Activated CD4-positive, alpha-beta memory T cell treated with anti-CD3 and anti-CD28 coated beads, Interleukin-2, amount 10 ng/mL, durations not matched to agents 7 days and 5 days (primary cell): ENCODE data around the gene ACBD7. TPM values are rescaled to one million over a fixed set of nuclear protein-coding genes. Genes with fewer than 3 reads are reported as not detected.

Experiments used
- CTCF ChIA-PET: fragments of 350-600 bp; sonication (Branson Sonifier 250); formaldehyde crosslinking; loops from one replicate; lab custom pipeline; 2021; ENCODE audit warnings: antibody characterized with exemption, inconsistent platforms; lab: Charles Lee
- POLR2A ChIA-PET: fragments of 350-600 bp; sonication (Branson Sonifier 250); formaldehyde crosslinking; loops from one replicate; lab custom pipeline; 2021; ENCODE audit warnings: antibody characterized with exemption; lab: Charles Lee
- DNase-seq: peaks from one replicate; pipeline ENCODE4 v3.0.0-alpha.2; 2020
- H3K27ac Mint-ChIP-seq: one replicate; pipeline ENCODE4 v1.8.0; 2021; ENCODE audit warnings: mild to moderate bottlenecking, mixed read lengths
- H3K27me3 Mint-ChIP-seq: one replicate; pipeline ENCODE4 v1.8.0; 2021; ENCODE audit warnings: mixed read lengths
- H3K36me3 Mint-ChIP-seq: one replicate; pipeline ENCODE4 v1.8.0; 2021; ENCODE audit warnings: low read depth, mixed read lengths
- H3K4me1 Mint-ChIP-seq: one replicate; pipeline ENCODE4 v1.8.0; 2021; ENCODE audit warnings: mixed read lengths
- H3K4me3 Mint-ChIP-seq: one replicate; pipeline ENCODE4 v1.8.0; 2021; ENCODE audit warnings: mild to moderate bottlenecking, mixed read lengths
- H3K9me3 Mint-ChIP-seq: one replicate; pipeline ENCODE4 v1.8.0; 2021; ENCODE audit warnings: mixed read lengths
- total RNA-seq, 2 experiments: library from RNA; stranded (reverse); gene quantifications; one replicate each; pipeline ENCODE4 v1.2.3, GENCODE V29; 2021

The ACBD7 gene
- total RNA-seq, 2 experiments from 2014 or later, result 2.1 to 2.6 TPM

GRCh38 chr10:15118615-15119014 lies 30.0 kb upstream of the ACBD7 start:
- DNase-seq, result no peak
- CTCF ChIA-PET, result interaction anchor here (1.2 kb wide), 1 partner anchor 12 kb away, joined by 4 read pairs; no protein-coding TSS in a partner anchor
- Mint-ChIP-seq H3K27ac (no peak overlapping the region), H3K4me1 (peaks cover 31% of the 10 kb centered on the region), H3K36me3 (peaks cover 24% of the 10 kb centered on the region), H3K9me3 (no peaks in the 10 kb centered on the region), H3K4me3 (no peak overlapping the region), H3K27me3 (no peaks in the 10 kb centered on the region)
- POLR2A ChIA-PET, result no interaction called here

DNA sequence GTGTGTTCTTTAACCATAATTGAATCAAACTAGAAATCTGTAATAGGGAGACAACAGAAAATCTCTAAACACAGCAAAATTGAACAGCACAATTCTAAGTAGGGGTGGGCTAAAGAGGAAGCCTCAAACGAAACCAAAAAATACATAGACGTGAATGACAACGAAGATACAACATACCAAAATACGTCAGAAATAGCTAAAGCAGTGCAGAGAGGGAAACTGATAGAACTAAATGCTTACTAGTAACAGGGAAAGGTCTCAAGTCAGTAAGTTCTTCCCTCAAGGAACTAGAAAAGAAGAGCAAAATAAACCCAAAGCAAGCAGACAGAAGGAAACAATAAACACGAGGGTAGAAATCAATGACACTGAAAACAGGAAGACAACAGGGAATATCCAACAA lies 27.6 kb upstream of the ACBD7 start:
- ChIA-PET POLR2A (interaction anchor here (1.7 kb wide), 1 partner anchor 7 kb away, joined by 4 read pairs; no protein-coding TSS in a partner anchor), CTCF (interaction anchor here (1.2 kb wide), 1 partner anchor 10 kb away, joined by 3 read pairs; no protein-coding TSS in a partner anchor)
- no peaks in the 10 kb centered on the region for H3K9me3 Mint-ChIP-seq
- no peaks in the 10 kb centered on the region for H3K27me3 Mint-ChIP-seq
- H3K4me3 Mint-ChIP-seq, result no peak overlapping the region
- H3K36me3 Mint-ChIP-seq, result peaks cover 17% of the 10 kb centered on the region
- H3K4me1 Mint-ChIP-seq, result peaks cover 17% of the 10 kb centered on the region
- H3K27ac Mint-ChIP-seq, result no peak overlapping the region
- DNase-seq, result no peak

- CTCF ChIA-PET, result interaction anchor here (0.7 to 1.6 kb wide), 3 partner anchors 9 to 285 kb away, joined by 3 to 11 read pairs (median 6); no protein-coding TSS in a partner anchor
- H3K9me3 Mint-ChIP-seq, result no peaks in the 10 kb centered on the region
- POLR2A ChIA-PET, result no interaction called here
- H3K4me3 Mint-ChIP-seq, result no peak overlapping the region
- no peak for DNase-seq
- H3K27me3 Mint-ChIP-seq, result no peaks in the 10 kb centered on the region
- H3K27ac Mint-ChIP-seq, result no peak overlapping the region
- H3K4me1 Mint-ChIP-seq, result peaks cover 8% of the 10 kb centered on the region
- H3K36me3 Mint-ChIP-seq, result peaks cover 23% of the 10 kb centered on the region
Observed at GRCh38 chr10:15113766-15114165, 25.2 kb upstream of the ACBD7 start.

GRCh38 chr10:15112657-15113056 lies 24.1 kb upstream of the ACBD7 start:
- Mint-ChIP-seq H3K9me3 (no peaks in the 10 kb centered on the region), H3K27me3 (no peaks in the 10 kb centered on the region), H3K4me3 (no peak overlapping the region), H3K36me3 (peaks cover 32% of the 10 kb centered on the region), H3K27ac (no peak overlapping the region), H3K4me1 (peaks cover 3% of the 10 kb centered on the region)
- POLR2A ChIA-PET, result interaction anchor here (1.6 kb wide), 1 partner anchor 10 kb away, joined by 3 read pairs; no protein-coding TSS in a partner anchor
- CTCF ChIA-PET, result no interaction called here
- DNase-seq, result no peak

- Mint-ChIP-seq H3K9me3 (no peaks in the 10 kb centered on the region), H3K4me1 (peaks cover 7% of the 10 kb centered on the region), H3K27me3 (no peaks in the 10 kb centered on the region), H3K36me3 (peaks cover 54% of the 10 kb centered on the region), H3K4me3 (no peak overlapping the region), H3K27ac (peak overlapping the region; percentile 30)
- peak; percentile 72 for DNase-seq
- POLR2A ChIA-PET, result interaction anchor here (0.7 to 1.0 kb wide), 5 partner anchors 9 to 207 kb away, joined by 3 to 6 read pairs (median 3); partner anchors contain the start of gene RPP38
- CTCF ChIA-PET, result interaction anchor here (0.6 to 2.1 kb wide), 18 partner anchors 9 to 609 kb away, joined by 3 to 17 read pairs (median 4); partner anchors contain the start of genes MEIG1, NMT2 and RPP38
Observed at GRCh38 chr10:15106352-15107013, 17.9 kb upstream of the ACBD7 start.

DNA sequence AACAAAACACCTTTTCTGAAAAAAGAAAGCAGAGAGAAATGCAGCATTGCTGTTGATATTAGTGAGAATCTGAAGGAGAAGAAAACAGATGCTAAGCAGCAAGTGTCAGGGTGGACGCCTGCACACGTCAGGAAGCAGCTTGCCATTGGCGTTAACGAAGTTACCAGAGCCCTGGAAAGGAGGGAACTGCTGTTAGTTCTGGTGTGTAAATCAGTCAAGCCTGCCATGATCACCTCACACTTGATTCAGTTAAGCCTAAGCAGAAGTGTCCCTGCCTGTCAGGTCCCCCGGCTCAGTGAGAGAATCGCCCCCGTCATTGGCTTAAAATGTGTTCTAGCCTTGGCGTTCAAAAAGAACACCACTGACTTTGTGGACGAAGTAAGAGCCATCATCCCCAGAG lies 14.9 kb upstream of the ACBD7 start:
- H3K9me3 Mint-ChIP-seq, result no peaks in the 10 kb centered on the region
- no peak overlapping the region for H3K4me3 Mint-ChIP-seq
- peaks cover 61% of the 10 kb centered on the region for H3K36me3 Mint-ChIP-seq
- no peak for DNase-seq
- H3K27ac Mint-ChIP-seq, result no peak overlapping the region
- no peaks in the 10 kb centered on the region for H3K27me3 Mint-ChIP-seq
- ChIA-PET POLR2A (no interaction called here), CTCF (interaction anchor here (1.2 kb wide), 1 partner anchor 14 kb away, joined by 4 read pairs; no protein-coding TSS in a partner anchor)
- H3K4me1 Mint-ChIP-seq, result peaks cover 22% of the 10 kb centered on the region

GRCh38 chr10:15099886-15100285 lies 11.3 kb upstream of the ACBD7 start:
- H3K9me3 Mint-ChIP-seq, result no peaks in the 10 kb centered on the region
- peaks cover 44% of the 10 kb centered on the region for H3K36me3 Mint-ChIP-seq
- POLR2A ChIA-PET, result interaction anchor here (0.8 to 4.0 kb wide), 6 partner anchors 22 to 915 kb away, joined by 3 to 21 read pairs (median 4); partner anchors contain the start of genes MEIG1 and NMT2
- peak overlapping the region; percentile 5 for H3K27ac Mint-ChIP-seq
- CTCF ChIA-PET, result interaction anchor here (0.7 to 1.1 kb wide), 2 partner anchors 26 to 78 kb away, joined by 3 read pairs; no protein-coding TSS in a partner anchor
- DNase-seq, result no peak
- peaks cover 24% of the 10 kb centered on the region for H3K4me1 Mint-ChIP-seq
- peaks cover 2% of the 10 kb centered on the region for H3K27me3 Mint-ChIP-seq
- H3K4me3 Mint-ChIP-seq, result peak overlapping the region; percentile 12

DNA sequence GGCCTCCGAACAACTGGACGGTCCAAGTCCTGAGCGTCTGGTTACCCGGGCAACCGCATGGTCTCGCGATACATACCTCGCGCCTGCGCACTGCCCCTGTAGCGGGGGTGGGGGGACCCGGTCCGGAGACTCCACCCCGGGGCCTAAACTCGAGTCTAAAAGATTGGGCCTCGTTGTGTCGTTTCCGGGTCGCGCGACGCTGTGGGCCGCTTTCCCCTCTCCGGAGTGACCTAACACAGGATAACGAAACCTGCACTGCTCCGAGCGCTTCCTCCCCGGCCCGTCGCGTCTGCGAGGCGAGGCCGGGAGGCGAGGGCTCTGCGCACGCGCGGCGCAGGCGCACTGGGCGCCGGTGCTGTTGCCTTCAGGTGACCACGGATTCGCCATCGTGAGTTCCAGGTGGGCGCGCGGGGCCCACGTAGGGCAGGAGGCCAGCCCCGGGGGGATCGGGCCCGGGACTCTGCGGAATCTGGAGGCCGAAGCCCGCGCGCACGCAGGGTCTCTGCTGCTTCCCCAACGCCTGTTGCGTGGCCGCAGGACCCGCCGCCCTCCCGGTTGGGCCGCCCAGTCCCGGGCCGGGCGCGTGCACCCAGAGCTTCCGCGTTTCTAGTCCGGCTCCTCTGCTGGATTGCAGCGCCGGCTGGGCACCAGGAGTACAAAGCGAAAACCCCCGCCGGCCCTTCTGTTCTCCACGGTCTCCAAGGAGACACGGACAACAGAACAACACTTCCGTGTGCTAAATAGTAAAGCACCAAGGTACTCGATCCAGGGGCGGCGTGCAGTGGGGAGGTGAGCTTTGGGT lies 8.6 kb upstream of the ACBD7 start, which contains the start of gene RPP38:
Gene RPP38 (plus strand): TSS at position 345 of the 802 bp plus-strand sequence. CDS start 5,960 bp downstream, outside the sequence.
- ChIA-PET CTCF (interaction anchor here (1.1 to 1.8 kb wide), 2 partner anchors 9 to 144 kb away, joined by 5 to 17 read pairs; no protein-coding TSS in a partner anchor), POLR2A (interaction anchor here (0.6 to 4.0 kb wide), 15 partner anchors 9 to 912 kb away, joined by 3 to 21 read pairs (median 4); partner anchors contain the start of genes DCLRE1C, MEIG1 and NMT2)
- H3K4me1 Mint-ChIP-seq, result peaks cover 24% of the 10 kb centered on the region
- DNase-seq, result peak; percentile 94
- peak within 1 kb of the TSS; percentile 87 for H3K4me3 Mint-ChIP-seq
- peaks cover under 1% of the 10 kb centered on the region for H3K9me3 Mint-ChIP-seq
- H3K36me3 Mint-ChIP-seq, result peaks cover 25% of the 10 kb centered on the region
- peak within 1 kb of the TSS; percentile 87 for H3K27ac Mint-ChIP-seq
- peaks cover 6% of the 10 kb centered on the region for H3K27me3 Mint-ChIP-seq

- CTCF ChIA-PET, result no interaction called here
- H3K4me1 Mint-ChIP-seq, result peaks cover 24% of the 10 kb centered on the region
Observed at GRCh38 chr10:15096661-15097010, 8.1 kb upstream of the ACBD7 start.

DNA sequence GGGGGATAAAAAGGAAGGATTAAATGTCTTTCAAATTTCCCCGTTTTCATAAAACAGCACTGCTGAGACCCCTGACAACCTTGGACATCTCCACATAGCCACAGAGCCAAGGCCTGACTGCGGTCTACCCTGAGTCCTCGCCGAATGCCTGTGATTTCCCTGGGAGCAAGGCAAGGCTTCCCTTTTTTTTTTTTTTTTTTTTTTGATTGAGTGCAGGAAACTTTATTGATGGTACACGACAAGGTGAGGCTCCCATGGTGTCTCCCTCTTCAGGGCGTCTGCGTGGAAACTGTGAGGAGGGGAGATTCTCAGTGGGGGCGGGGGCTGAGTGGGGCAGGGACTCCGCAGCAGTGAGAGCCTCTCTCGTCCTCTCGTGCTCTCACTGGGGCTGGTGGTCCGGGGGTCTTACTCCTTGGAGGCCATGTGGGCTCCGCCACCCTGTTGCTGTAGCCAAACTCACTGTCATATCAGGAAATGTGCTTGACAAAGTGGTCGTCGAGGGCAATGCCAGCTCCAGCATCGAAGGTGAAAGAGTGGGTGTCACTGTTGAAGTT lies 4.4 kb upstream of the ACBD7 start:
- Mint-ChIP-seq H3K4me3 (no peak overlapping the region), H3K27ac (no peak overlapping the region), H3K4me1 (peaks cover 9% of the 10 kb centered on the region), H3K36me3 (peaks cover 2% of the 10 kb centered on the region), H3K27me3 (peaks cover 12% of the 10 kb centered on the region), H3K9me3 (peaks cover 3% of the 10 kb centered on the region)
- ChIA-PET CTCF (no interaction called here), POLR2A (no interaction called here)
- DNase-seq, result no peak

More at GRCh38 chr10:15096661-15097010, 8.1 kb upstream of the ACBD7 start:
- peaks cover 3% of the 10 kb centered on the region for H3K9me3 Mint-ChIP-seq
- peak overlapping the region; percentile 87 for H3K27ac Mint-ChIP-seq
- peak overlapping the region; percentile 87 for H3K4me3 Mint-ChIP-seq
- POLR2A ChIA-PET, result interaction anchor here (1.6 to 2.1 kb wide), 2 partner anchors 72 to 104 kb away, joined by 3 to 13 read pairs; partner anchors contain the start of gene NMT2
- DNase-seq, result no peak
- H3K27me3 Mint-ChIP-seq, result peaks cover 8% of the 10 kb centered on the region
- peaks cover 20% of the 10 kb centered on the region for H3K36me3 Mint-ChIP-seq

DNA sequence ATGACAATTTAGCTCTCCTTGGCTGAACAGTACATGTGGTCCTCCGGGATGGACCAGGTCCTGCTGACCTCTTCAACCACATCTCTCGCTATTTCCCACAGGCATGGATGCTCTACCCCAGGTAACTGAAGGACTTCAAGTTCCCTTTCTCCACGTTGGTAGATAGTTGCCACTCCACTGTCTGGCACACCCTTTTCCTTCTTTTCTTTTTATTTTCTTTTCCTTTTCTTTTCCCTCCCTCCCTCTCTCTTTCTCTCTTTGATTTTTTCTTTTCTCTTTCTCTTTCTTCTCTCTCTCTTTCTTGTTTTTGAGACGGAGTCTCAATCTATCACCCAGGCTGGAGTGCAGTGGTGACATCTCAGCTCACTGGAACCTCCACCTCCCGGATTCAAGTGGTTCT lies 2.8 kb upstream of the ACBD7 start:
- DNase-seq, result no peak
- no peak overlapping the region for H3K27ac Mint-ChIP-seq
- peaks cover 12% of the 10 kb centered on the region for H3K27me3 Mint-ChIP-seq
- peaks cover 3% of the 10 kb centered on the region for H3K9me3 Mint-ChIP-seq
- H3K4me1 Mint-ChIP-seq, result peaks cover 2% of the 10 kb centered on the region
- H3K4me3 Mint-ChIP-seq, result no peak overlapping the region
- CTCF ChIA-PET, result no interaction called here
- H3K36me3 Mint-ChIP-seq, result no peaks in the 10 kb centered on the region
- POLR2A ChIA-PET, result no interaction called here

DNA sequence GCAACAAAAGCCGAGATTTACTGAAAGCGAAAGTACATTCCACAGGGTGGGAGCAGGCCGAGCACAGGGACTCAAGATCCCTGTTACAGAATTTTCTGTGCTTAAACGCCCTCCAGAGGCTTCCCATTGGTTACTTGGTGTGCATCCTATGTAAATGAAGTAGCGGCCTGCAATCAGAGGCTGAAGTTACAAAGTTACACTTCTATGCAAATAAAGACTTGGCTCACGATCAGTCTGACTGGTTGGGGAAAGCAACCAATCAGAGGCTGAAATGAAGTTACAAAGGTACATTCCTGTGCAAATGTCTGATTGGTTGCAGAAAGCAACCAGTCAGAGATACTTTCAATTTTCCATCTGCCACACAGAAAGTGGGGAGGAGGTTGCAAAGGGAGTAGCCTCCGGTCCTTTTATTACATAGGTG lies 4.1 kb downstream of the ACBD7 start:
- H3K4me1 Mint-ChIP-seq, result peaks cover 9% of the 10 kb centered on the region
- ChIA-PET POLR2A (no interaction called here), CTCF (no interaction called here)
- H3K36me3 Mint-ChIP-seq, result no peaks in the 10 kb centered on the region
- H3K9me3 Mint-ChIP-seq, result no peaks in the 10 kb centered on the region
- H3K27ac Mint-ChIP-seq, result no peak overlapping the region
- peak; percentile 21 for DNase-seq
- H3K27me3 Mint-ChIP-seq, result peaks cover 2% of the 10 kb centered on the region
- peak overlapping the region; percentile 45 for H3K4me3 Mint-ChIP-seq
